RWPE2 (cell line): ENCODE measurements around the gene ZFR.

Experiments
- ATAC-seq: fragments of 200-7000 bp; cut with Tn5 transposase; 3 replicates; pipeline ENCODE4 v1.9.1; 2021; ENCODE audit warnings: low read depth
- DNase-seq: peaks from one replicate; pipeline ENCODE4 v3.0.0-alpha.2; 2020; ENCODE audit warnings: low spot score
- H3K27ac ChIP-seq: fragments of 450-650 bp; 2 replicates; pipeline ENCODE4 v1.5.1; 2017; ENCODE audit warnings: mild to moderate bottlenecking; ENCODE audit not compliant: poor library complexity, severe bottlenecking
- H3K27me3 ChIP-seq: fragments of 250-450 bp; sonication (Bioruptor Pico); 2 replicates; pipeline ENCODE4 v1.5.1; 2021; ENCODE audit warnings: mild to moderate bottlenecking, moderate library complexity; ENCODE audit not compliant: insufficient read depth, poor library complexity, severe bottlenecking
- H3K36me3 ChIP-seq: fragments of 250-450 bp; sonication (Bioruptor Pico); 2 replicates; pipeline ENCODE4 v1.5.1; 2020; ENCODE audit warnings: low read depth, mild to moderate bottlenecking, moderate library complexity
- H3K4me1 ChIP-seq: fragments of 250-450 bp; sonication (Bioruptor Pico); 2 replicates; pipeline ENCODE4 v1.5.1; 2021; ENCODE audit warnings: mild to moderate bottlenecking, moderate library complexity; ENCODE audit not compliant: insufficient read depth, poor library complexity, severe bottlenecking
- H3K4me3 ChIP-seq: fragments of 250-450 bp; sonication (Bioruptor Pico); 2 replicates; pipeline ENCODE4 v1.5.1; 2021; ENCODE audit warnings: mild to moderate bottlenecking, moderate library complexity; ENCODE audit not compliant: severe bottlenecking
- H3K9me3 ChIP-seq: fragments of 250-450 bp; sonication (Bioruptor Pico); 2 replicates; pipeline ENCODE4 v1.5.1; 2021; ENCODE audit warnings: mild to moderate bottlenecking, moderate library complexity; ENCODE audit not compliant: severe bottlenecking
- TF ChIP-seq, protein P1 (sequence below): fragments of 450-650 bp; IDR thresholded peaks from one replicate; pipeline ENCODE4 v1.5.1; 2017; ENCODE audit warnings: mild to moderate bottlenecking, moderate library complexity; ENCODE audit not compliant: poor library complexity, severe bottlenecking

The ZFR gene

DNA sequence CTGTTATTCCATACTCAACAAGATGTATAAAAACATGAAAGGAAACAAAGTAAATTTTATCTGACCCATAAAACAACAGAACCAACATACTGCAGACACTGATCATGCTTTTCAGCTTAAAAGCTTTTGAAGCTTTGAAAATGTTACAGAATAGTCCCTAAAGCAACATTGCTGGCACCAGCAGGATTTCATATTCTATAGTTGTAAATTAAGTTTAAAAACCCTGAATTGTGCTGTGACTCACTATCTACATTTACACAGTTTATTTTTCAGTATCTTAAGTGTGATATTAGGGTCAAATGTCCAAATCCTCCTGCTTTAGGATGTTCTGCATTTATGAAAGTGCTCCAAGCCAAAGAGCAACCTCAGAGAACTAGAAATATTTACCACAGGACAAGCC lies 59.9 kb downstream of the ZFR start:
- DNase-seq (no peak), ATAC-seq (no peak)
- H3K36me3 ChIP-seq: peaks cover 100% of the 10 kb centered on the region

DNA sequence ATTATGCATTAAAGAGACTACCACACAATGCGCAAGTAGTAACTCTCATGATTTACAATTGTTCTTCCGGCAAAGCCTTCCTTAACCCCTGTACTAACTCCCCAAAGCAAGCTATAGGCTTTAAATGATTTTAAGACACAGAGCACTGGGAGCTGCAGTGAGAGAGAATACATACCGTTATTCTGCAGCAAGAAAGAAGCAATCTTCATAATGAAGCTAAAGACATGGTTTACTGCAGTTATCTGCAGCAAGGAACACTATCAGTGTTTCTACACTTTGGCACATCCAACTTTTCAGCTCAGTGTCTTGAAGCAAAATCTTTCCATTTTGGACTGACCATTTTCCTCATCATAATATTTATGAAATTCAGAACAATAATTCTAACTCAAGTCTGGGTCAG lies 61.0 kb downstream of the ZFR start:
- Histone ChIP-seq H3K4me3 (no peak overlapping the region), H3K9me3 (no peaks in the 10 kb centered on the region), H3K4me1 (peaks cover 3% of the 10 kb centered on the region), H3K27me3 (no peaks in the 10 kb centered on the region), H3K36me3 (peaks cover 100% of the 10 kb centered on the region), H3K27ac (no peak overlapping the region)
- ATAC-seq: no peak
- TF ChIP-seq, protein P1, sequence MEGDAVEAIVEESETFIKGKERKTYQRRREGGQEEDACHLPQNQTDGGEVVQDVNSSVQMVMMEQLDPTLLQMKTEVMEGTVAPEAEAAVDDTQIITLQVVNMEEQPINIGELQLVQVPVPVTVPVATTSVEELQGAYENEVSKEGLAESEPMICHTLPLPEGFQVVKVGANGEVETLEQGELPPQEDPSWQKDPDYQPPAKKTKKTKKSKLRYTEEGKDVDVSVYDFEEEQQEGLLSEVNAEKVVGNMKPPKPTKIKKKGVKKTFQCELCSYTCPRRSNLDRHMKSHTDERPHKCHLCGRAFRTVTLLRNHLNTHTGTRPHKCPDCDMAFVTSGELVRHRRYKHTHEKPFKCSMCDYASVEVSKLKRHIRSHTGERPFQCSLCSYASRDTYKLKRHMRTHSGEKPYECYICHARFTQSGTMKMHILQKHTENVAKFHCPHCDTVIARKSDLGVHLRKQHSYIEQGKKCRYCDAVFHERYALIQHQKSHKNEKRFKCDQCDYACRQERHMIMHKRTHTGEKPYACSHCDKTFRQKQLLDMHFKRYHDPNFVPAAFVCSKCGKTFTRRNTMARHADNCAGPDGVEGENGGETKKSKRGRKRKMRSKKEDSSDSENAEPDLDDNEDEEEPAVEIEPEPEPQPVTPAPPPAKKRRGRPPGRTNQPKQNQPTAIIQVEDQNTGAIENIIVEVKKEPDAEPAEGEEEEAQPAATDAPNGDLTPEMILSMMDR: no peak
- no peak for DNase-seq

More for the DNA sequence above, 59.9 kb downstream of the ZFR start:
- no peak overlapping the region for H3K4me3 ChIP-seq
- TF ChIP-seq, protein P1: no peak
- H3K9me3 ChIP-seq: no peaks in the 10 kb centered on the region
- H3K4me1 ChIP-seq: peaks cover 7% of the 10 kb centered on the region
- H3K27ac ChIP-seq: no peak overlapping the region
- no peaks in the 10 kb centered on the region for H3K27me3 ChIP-seq

DNA sequence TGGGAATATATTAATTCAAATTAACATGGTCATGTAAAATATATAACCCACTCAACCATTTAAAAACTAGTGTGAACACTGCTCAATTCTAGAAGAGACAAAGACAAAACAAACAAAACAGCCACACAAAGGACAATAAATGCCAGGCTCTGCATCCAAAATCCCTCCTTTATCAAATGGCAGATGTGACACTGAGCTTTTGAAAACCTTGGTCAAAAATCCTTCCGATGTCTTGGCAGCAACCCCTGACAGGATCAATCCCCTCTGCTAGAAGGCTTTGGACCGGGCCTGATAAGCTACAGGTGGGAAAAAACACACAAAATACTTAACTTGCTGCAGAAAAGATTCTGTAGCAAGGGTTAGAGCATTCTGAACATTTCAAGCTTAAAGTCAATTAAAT lies 61.5 kb downstream of the ZFR start:
- Histone ChIP-seq H3K9me3 (no peaks in the 10 kb centered on the region), H3K27ac (no peak overlapping the region), H3K27me3 (no peaks in the 10 kb centered on the region), H3K4me1 (no peaks in the 10 kb centered on the region), H3K36me3 (peaks cover 100% of the 10 kb centered on the region), H3K4me3 (no peak overlapping the region)
- no peak for DNase-seq
- TF ChIP-seq, protein P1: no peak
- no peak for ATAC-seq

DNA sequence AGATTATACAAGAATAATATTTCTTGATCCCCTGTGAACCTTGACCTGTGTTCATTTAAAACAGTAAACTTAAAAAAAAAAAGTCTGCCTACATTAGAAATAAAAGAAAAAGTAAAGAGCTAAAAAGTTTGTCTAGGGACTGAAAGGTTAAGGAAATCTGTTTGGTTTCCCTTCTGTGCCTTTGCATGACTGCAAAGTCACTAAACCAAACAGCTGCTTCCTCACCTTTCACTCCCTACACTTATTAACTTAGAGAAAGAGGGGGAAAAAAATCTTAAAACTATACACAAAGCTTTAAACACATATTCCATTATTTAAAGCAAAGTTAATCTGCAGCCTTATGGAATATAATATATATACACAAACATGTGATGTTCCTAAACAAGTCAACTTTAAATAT lies 65.1 kb downstream of the ZFR start:
- peaks cover 91% of the 10 kb centered on the region for H3K36me3 ChIP-seq
- ATAC-seq: no peak
- no peaks in the 10 kb centered on the region for H3K27me3 ChIP-seq
- TF ChIP-seq, protein P1: no peak
- no peaks in the 10 kb centered on the region for H3K4me1 ChIP-seq
- no peak overlapping the region for H3K27ac ChIP-seq
- no peak for DNase-seq
- H3K9me3 ChIP-seq: no peaks in the 10 kb centered on the region
- no peak overlapping the region for H3K4me3 ChIP-seq

DNA sequence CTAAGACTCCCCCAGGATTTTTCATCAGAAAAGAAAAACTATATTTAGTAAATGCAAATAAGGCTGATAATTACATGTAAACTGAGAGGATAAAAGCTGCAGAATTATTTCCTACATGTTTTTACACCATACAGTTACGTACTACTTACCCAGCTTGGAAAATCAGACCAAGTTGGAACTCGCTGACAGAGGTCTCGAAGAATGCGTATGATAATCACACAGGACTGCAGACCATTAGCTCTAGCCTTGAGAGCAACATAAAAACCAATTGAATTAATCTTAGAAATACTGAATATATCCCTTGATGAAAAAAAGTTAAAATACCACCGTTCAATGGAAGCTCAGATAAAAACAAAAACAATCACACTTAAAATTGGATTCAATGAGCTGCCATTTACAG lies 65.6 kb downstream of the ZFR start:
- H3K27ac ChIP-seq: no peak overlapping the region
- H3K4me3 ChIP-seq: no peak overlapping the region
- no peaks in the 10 kb centered on the region for H3K27me3 ChIP-seq
- H3K4me1 ChIP-seq: no peaks in the 10 kb centered on the region
- no peak for ATAC-seq
- peaks cover 91% of the 10 kb centered on the region for H3K36me3 ChIP-seq
- no peak for DNase-seq
- TF ChIP-seq, protein P1: no peak
- H3K9me3 ChIP-seq: no peaks in the 10 kb centered on the region
